Measurements from ENCODE around the gene NTN5. TPM values are rescaled to one million over a fixed set of nuclear protein-coding genes. Genes with fewer than 3 reads are reported as not detected.

Gene NTN5
- total RNA-seq, 3 donors from 2014 or later = 0.22 to 1.2 (median 0.46) TPM

DNA sequence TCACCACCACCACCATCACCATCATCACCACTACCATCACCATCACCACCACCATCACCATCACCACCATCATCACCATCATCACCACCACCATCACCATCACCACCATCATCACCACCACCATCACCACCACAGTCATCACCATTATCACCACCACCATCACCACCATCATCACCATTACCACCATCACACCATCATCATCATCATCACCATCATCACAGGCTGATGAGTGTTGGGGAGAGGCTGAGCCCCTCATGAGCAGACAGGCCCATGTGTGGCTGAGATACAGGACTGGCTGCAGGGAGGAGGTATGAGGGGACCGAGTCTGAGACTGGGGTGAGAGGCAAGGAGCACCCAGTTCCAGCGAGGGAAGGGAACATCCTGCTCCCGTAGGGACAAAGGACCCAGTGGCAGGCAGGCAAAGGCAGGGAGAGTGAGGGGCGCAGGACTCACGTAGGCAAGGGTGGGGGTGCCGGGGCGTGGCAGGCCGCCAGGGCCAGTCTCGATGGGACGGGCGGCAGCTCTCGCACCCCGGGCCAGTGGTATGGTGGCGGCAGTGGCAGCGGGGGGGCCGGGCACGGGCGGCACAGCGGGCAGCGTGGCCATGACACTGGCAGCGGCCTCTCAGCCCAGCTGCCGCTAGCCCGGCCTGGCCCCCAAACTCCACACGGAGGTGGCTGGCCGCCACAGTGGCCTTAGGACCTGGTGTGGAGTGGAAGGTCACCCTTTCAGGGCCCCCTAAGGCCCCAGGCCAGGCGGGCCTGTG, 2.7 kb downstream of the NTN5 start:
- ATAC-seq = no peak
- Histone ChIP-seq H3K9me3 (no peaks in the 10 kb centered on the region), H3K36me3 (ENCODE audit: low read depth) (no peaks in the 10 kb centered on the region), H3K4me3 (no peak overlapping the region), H3K4me1 (ENCODE audit: low read depth) (no peaks in the 10 kb centered on the region)
- DNase-seq = no peak
- TF ChIP-seq, protein P1, sequence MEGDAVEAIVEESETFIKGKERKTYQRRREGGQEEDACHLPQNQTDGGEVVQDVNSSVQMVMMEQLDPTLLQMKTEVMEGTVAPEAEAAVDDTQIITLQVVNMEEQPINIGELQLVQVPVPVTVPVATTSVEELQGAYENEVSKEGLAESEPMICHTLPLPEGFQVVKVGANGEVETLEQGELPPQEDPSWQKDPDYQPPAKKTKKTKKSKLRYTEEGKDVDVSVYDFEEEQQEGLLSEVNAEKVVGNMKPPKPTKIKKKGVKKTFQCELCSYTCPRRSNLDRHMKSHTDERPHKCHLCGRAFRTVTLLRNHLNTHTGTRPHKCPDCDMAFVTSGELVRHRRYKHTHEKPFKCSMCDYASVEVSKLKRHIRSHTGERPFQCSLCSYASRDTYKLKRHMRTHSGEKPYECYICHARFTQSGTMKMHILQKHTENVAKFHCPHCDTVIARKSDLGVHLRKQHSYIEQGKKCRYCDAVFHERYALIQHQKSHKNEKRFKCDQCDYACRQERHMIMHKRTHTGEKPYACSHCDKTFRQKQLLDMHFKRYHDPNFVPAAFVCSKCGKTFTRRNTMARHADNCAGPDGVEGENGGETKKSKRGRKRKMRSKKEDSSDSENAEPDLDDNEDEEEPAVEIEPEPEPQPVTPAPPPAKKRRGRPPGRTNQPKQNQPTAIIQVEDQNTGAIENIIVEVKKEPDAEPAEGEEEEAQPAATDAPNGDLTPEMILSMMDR (IDR thresholded peaks at IDR 0.05) = no peak
- intact Hi-C loops (cut with DNase I, micrococcal nuclease) = no loop called here

GRCh38 chr19:48668761-48669160, 4.1 kb downstream of the NTN5 start:
- ATAC-seq (no peak), DNase-seq (no peak)
- intact Hi-C loops (cut with DNase I, micrococcal nuclease) = no loop called here
- no peak overlapping the region for H3K4me3 ChIP-seq
- no peaks in the 10 kb centered on the region for H3K36me3 ChIP-seq (ENCODE audit: low read depth)
- TF ChIP-seq, protein P1 (IDR thresholded peaks at IDR 0.05) = no peak
- H3K9me3 ChIP-seq = no peaks in the 10 kb centered on the region
- H3K4me1 ChIP-seq (ENCODE audit: low read depth) = no peaks in the 10 kb centered on the region

DNA sequence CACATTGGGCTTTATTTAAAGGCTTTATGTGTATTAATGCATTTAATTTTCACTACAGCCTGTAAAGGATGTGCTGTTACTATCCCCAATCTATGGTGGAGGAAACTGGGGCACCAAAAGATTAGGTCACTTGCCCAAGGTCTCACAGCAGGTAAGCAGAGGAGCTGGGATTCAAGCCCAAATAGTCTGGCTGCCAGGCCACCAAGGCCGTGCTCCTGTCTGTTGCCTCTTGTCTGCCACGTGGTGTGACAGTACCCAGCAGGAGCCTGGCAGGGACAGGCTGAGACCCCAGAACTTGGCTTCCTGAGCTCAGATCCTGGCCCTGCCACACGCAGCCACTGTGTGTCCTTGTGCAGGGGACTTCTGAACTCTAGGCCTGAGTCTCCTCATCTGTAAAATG, 4.5 kb downstream of the NTN5 start:
- DNase-seq (no peak), ATAC-seq (no peak)
- Histone ChIP-seq H3K9me3 (no peaks in the 10 kb centered on the region), H3K4me1 (ENCODE audit: low read depth) (no peaks in the 10 kb centered on the region), H3K4me3 (no peak overlapping the region), H3K36me3 (ENCODE audit: low read depth) (no peaks in the 10 kb centered on the region)
- intact Hi-C loops (cut with DNase I, micrococcal nuclease) = no loop called here
- TF ChIP-seq, protein P1 (IDR thresholded peaks at IDR 0.05) = no peak

DNA sequence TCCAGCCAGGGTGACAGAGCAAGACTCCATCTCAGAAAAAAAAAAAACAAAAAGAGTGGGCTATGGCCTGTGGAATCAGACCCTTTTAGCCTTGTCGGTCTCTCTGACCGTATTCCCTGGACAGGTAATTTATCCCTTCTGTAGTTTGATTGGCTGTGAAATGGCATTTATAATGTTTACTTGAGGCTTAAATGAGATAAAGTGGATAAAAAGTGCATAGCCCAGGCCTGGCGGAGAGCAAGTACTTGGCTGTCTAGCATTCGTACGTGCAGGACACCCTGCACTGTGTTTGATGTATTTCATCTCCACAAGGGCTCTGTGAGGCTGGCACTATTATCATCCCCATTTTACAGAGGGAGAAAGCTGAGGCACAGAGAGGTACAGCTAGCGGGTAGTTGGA, 7.0 kb downstream of the NTN5 start:
- Histone ChIP-seq H3K9me3 (no peaks in the 10 kb centered on the region), H3K36me3 (ENCODE audit: low read depth) (no peaks in the 10 kb centered on the region), H3K4me1 (ENCODE audit: low read depth) (no peaks in the 10 kb centered on the region), H3K4me3 (no peak overlapping the region)
- TF ChIP-seq, protein P1 (IDR thresholded peaks at IDR 0.05) = no peak
- intact Hi-C loops (cut with DNase I, micrococcal nuclease) = no loop called here
- DNase-seq (no peak), ATAC-seq (no peak)

- no peaks in the 10 kb centered on the region for H3K9me3 ChIP-seq
- no peaks in the 10 kb centered on the region for H3K36me3 ChIP-seq (ENCODE audit: low read depth)
- intact Hi-C loops (cut with DNase I, micrococcal nuclease) = no loop called here
- TF ChIP-seq, protein P1 (IDR thresholded peaks at IDR 0.05) = no peak
- ATAC-seq (no peak), DNase-seq (no peak)
- no peak overlapping the region for H3K4me3 ChIP-seq
- H3K4me1 ChIP-seq (ENCODE audit: low read depth) = no peaks in the 10 kb centered on the region
Measured at GRCh38 chr19:48664476-48664875, 8.3 kb downstream of the NTN5 start.

Data from mucosa of descending colon (tissue), 3 donors.